ENCODE measurements around the gene OTUB1.

OTUB1 gene

GRCh38 chr11:64013141-64013896 is 27.1 kb downstream of the OTUB1 start:
- H3K27me3 ChIP-seq (ENCODE audit: control insufficient read depth, insufficient read depth, low read length), result no peaks in the 10 kb centered on the region
- TF ChIP-seq CTCF (IDR thresholded peaks at IDR 0.05), result no peak
- H3K4me3 ChIP-seq (ENCODE audit: low read depth, low read length), result no peak overlapping the region
- H3K4me2 ChIP-seq (ENCODE audit: low read length), result no peak overlapping the region
- no peaks in the 10 kb centered on the region for H3K36me3 ChIP-seq (ENCODE audit: control insufficient read depth, insufficient read depth, low read length)
- H3K9me3 ChIP-seq (ENCODE audit: control insufficient read depth, low read length), result no peaks in the 10 kb centered on the region
- no peak overlapping the region for H2AFZ ChIP-seq
- no peak overlapping the region for H3K9ac ChIP-seq
- H3K4me1 ChIP-seq, result no peaks in the 10 kb centered on the region
- no peaks in the 10 kb centered on the region for H3K79me2 ChIP-seq
- H3K27ac ChIP-seq, result no peak overlapping the region

GRCh38 chr11:64014356-64014755 is 28.1 kb downstream of the OTUB1 start:
- no peak for TF ChIP-seq CTCF (IDR thresholded peaks at IDR 0.05)

GRCh38 chr11:64015510-64015909 is 29.3 kb downstream of the OTUB1 start:
- Histone ChIP-seq H3K9me3 (ENCODE audit: control insufficient read depth, low read length) (no peaks in the 10 kb centered on the region), H3K27me3 (ENCODE audit: control insufficient read depth, insufficient read depth, low read length) (no peaks in the 10 kb centered on the region), H3K4me3 (ENCODE audit: low read depth, low read length) (no peak overlapping the region), H3K4me1 (no peaks in the 10 kb centered on the region), H3K9ac (no peak overlapping the region), H3K79me2 (no peaks in the 10 kb centered on the region), H3K4me2 (ENCODE audit: low read length) (no peak overlapping the region), H3K27ac (no peak overlapping the region), H3K36me3 (ENCODE audit: control insufficient read depth, insufficient read depth, low read length) (no peaks in the 10 kb centered on the region), H2AFZ (no peak overlapping the region)
- TF ChIP-seq CTCF (IDR thresholded peaks at IDR 0.05), result no peak

More at GRCh38 chr11:64014356-64014755, 28.1 kb downstream of the OTUB1 start:
- no peaks in the 10 kb centered on the region for H3K27me3 ChIP-seq (ENCODE audit: control insufficient read depth, insufficient read depth, low read length)
- H3K4me1 ChIP-seq, result no peaks in the 10 kb centered on the region
- no peak overlapping the region for H3K4me2 ChIP-seq (ENCODE audit: low read length)
- H2AFZ ChIP-seq, result no peak overlapping the region
- no peaks in the 10 kb centered on the region for H3K79me2 ChIP-seq
- H3K9ac ChIP-seq, result no peak overlapping the region
- H3K4me3 ChIP-seq (ENCODE audit: low read depth, low read length), result no peak overlapping the region
- H3K27ac ChIP-seq, result no peak overlapping the region
- H3K36me3 ChIP-seq (ENCODE audit: control insufficient read depth, insufficient read depth, low read length), result no peaks in the 10 kb centered on the region
- no peaks in the 10 kb centered on the region for H3K9me3 ChIP-seq (ENCODE audit: control insufficient read depth, low read length)

GRCh38 chr11:64015935-64016845 is 30.0 kb downstream of the OTUB1 start:
- Histone ChIP-seq H3K9me3 (ENCODE audit: control insufficient read depth, low read length) (no peaks in the 10 kb centered on the region), H3K79me2 (no peaks in the 10 kb centered on the region), H3K36me3 (ENCODE audit: control insufficient read depth, insufficient read depth, low read length) (no peaks in the 10 kb centered on the region), H2AFZ (no peak overlapping the region), H3K9ac (no peak overlapping the region), H3K27ac (no peak overlapping the region), H3K4me2 (ENCODE audit: low read length) (no peak overlapping the region), H3K4me3 (ENCODE audit: low read depth, low read length) (no peak overlapping the region), H3K4me1 (no peaks in the 10 kb centered on the region), H3K27me3 (ENCODE audit: control insufficient read depth, insufficient read depth, low read length) (no peaks in the 10 kb centered on the region)
- TF ChIP-seq CTCF (IDR thresholded peaks at IDR 0.05), result no peak
